Astrocyte (in vitro differentiated cells and primary cell): Measurements from ENCODE around the gene TBC1D12. TPM values are rescaled to one million over a fixed set of nuclear protein-coding genes. Genes with fewer than 3 reads are reported as not detected.

Experiments used
- DNase-seq: peaks from one replicate; pipeline ENCODE4 v3.0.0-alpha.2; 2010; ENCODE audit warnings: low read depth
- FAIRE-seq: peaks from 2 replicates; lab custom pipeline; 2011; peaks lifted over from hg19 to GRCh38; lab: Jason Lieb, UNC
- H2AFZ ChIP-seq: 2 replicates; pipeline ENCODE4 v1.6.0; 2012; ENCODE audit warnings: low read depth, low read length, inconsistent platforms
- H3K27ac ChIP-seq: 2 replicates; pipeline ENCODE4 v1.5.1; 2011; ENCODE audit warnings: low read depth, low read length, inconsistent platforms
- H3K27me3 ChIP-seq: 2 replicates; pipeline ENCODE4 v1.6.0; 2011; ENCODE audit warnings: low read length, inconsistent platforms; ENCODE audit not compliant: insufficient read depth
- H3K36me3 ChIP-seq: 2 replicates; pipeline ENCODE4 v1.5.1; 2011; ENCODE audit warnings: low read length, inconsistent platforms; ENCODE audit not compliant: insufficient read depth
- H3K4me1 ChIP-seq: 2 replicates; pipeline ENCODE4 v1.5.1; 2011; ENCODE audit warnings: low read length, inconsistent platforms; ENCODE audit not compliant: insufficient read depth
- H3K4me2 ChIP-seq: 2 replicates; pipeline ENCODE4 v1.6.0; 2012; ENCODE audit warnings: low read length, inconsistent platforms
- H3K4me3 ChIP-seq: 2 replicates; pipeline ENCODE4 v1.5.1; 2011; ENCODE audit warnings: low read depth, mild to moderate bottlenecking, low read length, inconsistent platforms; ENCODE audit not compliant: insufficient read depth
- H3K79me2 ChIP-seq: 2 replicates; pipeline ENCODE4 v1.6.0; 2012; ENCODE audit warnings: mild to moderate bottlenecking, low read length, inconsistent platforms; ENCODE audit not compliant: insufficient read depth
- H3K9ac ChIP-seq: 2 replicates; pipeline ENCODE4 v1.6.0; 2012; ENCODE audit warnings: mild to moderate bottlenecking, low read length, inconsistent platforms
- H3K9me3 ChIP-seq: 2 replicates; pipeline ENCODE4 v1.5.1; 2012; ENCODE audit warnings: low read depth, mild to moderate bottlenecking, low read length, inconsistent platforms; ENCODE audit not compliant: insufficient read depth
- H4K20me1 ChIP-seq: 2 replicates; pipeline ENCODE4 v1.6.0; 2012; ENCODE audit warnings: low read length, inconsistent platforms; ENCODE audit not compliant: insufficient read depth
- H3K27ac Mint-ChIP-seq: one replicate; pipeline ENCODE4 v1.8.0; 2021; ENCODE audit warnings: mild to moderate bottlenecking, mixed read lengths; ENCODE audit not compliant: unreplicated experiment
- H3K27me3 Mint-ChIP-seq: one replicate; pipeline ENCODE4 v1.8.0; 2021; ENCODE audit warnings: low read depth, mixed read lengths; ENCODE audit not compliant: unreplicated experiment
- H3K36me3 Mint-ChIP-seq: one replicate; pipeline ENCODE4 v1.8.0; 2021; ENCODE audit warnings: low read depth, mixed read lengths; ENCODE audit not compliant: unreplicated experiment
- H3K4me1 Mint-ChIP-seq: one replicate; pipeline ENCODE4 v1.8.0; 2021; ENCODE audit warnings: low read depth, mixed read lengths; ENCODE audit not compliant: unreplicated experiment
- H3K4me3 Mint-ChIP-seq: one replicate; pipeline ENCODE4 v1.8.0; 2021; ENCODE audit warnings: mild to moderate bottlenecking, moderate library complexity, mixed read lengths; ENCODE audit not compliant: unreplicated experiment
- H3K9me3 Mint-ChIP-seq: one replicate; pipeline ENCODE4 v1.8.0; 2021; ENCODE audit warnings: mild to moderate bottlenecking, mixed read lengths; ENCODE audit not compliant: unreplicated experiment
- EZH2 ChIP-seq: IDR thresholded peaks from 2 replicates; pipeline ENCODE4 v1.6.1; 2012; ENCODE audit warnings: mild to moderate bottlenecking, low read length, inconsistent platforms; ENCODE audit not compliant: insufficient read depth
- total RNA-seq: library from RNA; stranded (reverse); gene quantifications from 2 replicates; pipeline ENCODE4 v1.2.1, GENCODE V29; 2021
- TF ChIP-seq, protein P1 (sequence below): IDR thresholded peaks from 2 replicates; pipeline ENCODE4 v1.5.1; 2011; ENCODE audit warnings: low read depth, mild to moderate bottlenecking, inconsistent platforms, low read length, moderate library complexity; ENCODE audit not compliant: insufficient read depth

TBC1D12 gene
- total RNA-seq, 1 donor from 2014 or later = 7.6 TPM

DNA sequence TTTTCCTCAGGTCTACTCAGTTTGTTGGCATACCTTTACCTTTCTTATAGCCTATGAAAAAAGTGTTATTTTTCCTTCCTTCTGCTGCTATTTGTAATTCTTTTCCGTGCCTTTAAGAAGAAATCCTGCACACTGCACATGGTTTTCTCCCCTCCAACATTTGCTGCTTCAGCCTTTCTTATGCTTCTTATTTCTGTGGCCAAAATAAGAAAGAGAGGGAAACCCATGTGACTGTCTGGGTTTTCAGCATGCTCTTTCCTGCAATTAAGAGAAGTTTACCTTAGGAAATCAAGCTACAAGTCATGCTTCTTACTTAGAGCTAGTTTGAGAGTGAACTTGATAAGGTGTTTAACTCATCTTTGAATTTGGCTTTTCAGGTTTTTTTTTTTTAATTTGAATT lies 11.0 kb downstream of the TBC1D12 start:
- Mint-ChIP-seq H3K9me3 (peaks cover 1% of the 10 kb centered on the region), H3K4me3 (no peak overlapping the region), H3K27ac (no peak overlapping the region), H3K27me3 (no peaks in the 10 kb centered on the region), H3K36me3 (no peaks in the 10 kb centered on the region), H3K4me1 (peaks cover 11% of the 10 kb centered on the region)
- Histone ChIP-seq H3K4me2 (no peak overlapping the region), H2AFZ (no peak overlapping the region), H3K36me3 (no peaks in the 10 kb centered on the region), H3K9me3 (no peaks in the 10 kb centered on the region), H3K79me2 (peaks cover 79% of the 10 kb centered on the region), H3K4me1 (peaks cover 7% of the 10 kb centered on the region), H4K20me1 (peaks cover 44% of the 10 kb centered on the region), H3K27me3 (no peaks in the 10 kb centered on the region), H3K4me3 (no peak overlapping the region), H3K9ac (no peak overlapping the region), H3K27ac (no peak overlapping the region)
- FAIRE-seq = no peak
- no peak for DNase-seq
- no peak for TF ChIP-seq EZH2
- TF ChIP-seq, protein P1, sequence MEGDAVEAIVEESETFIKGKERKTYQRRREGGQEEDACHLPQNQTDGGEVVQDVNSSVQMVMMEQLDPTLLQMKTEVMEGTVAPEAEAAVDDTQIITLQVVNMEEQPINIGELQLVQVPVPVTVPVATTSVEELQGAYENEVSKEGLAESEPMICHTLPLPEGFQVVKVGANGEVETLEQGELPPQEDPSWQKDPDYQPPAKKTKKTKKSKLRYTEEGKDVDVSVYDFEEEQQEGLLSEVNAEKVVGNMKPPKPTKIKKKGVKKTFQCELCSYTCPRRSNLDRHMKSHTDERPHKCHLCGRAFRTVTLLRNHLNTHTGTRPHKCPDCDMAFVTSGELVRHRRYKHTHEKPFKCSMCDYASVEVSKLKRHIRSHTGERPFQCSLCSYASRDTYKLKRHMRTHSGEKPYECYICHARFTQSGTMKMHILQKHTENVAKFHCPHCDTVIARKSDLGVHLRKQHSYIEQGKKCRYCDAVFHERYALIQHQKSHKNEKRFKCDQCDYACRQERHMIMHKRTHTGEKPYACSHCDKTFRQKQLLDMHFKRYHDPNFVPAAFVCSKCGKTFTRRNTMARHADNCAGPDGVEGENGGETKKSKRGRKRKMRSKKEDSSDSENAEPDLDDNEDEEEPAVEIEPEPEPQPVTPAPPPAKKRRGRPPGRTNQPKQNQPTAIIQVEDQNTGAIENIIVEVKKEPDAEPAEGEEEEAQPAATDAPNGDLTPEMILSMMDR = no peak

DNA sequence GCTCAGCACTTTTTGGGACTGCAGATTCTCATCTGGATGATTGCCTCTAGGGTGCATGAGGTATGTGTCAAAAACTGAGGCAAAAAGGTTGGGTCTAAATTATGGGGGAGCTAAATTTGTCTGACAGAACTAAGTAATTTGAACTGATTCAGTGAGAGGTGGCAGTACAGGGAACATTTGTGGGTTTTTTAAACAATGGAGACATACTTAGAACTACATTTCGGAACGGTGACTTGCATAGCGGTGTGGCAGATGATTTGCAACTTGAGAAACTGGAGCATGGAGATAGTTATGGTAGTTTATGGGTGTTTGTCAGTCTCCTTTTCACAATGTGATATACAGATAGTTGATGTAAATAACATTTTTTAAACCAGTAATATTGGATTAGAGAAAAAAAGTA lies 14.6 kb downstream of the TBC1D12 start:
- no peak overlapping the region for H3K27ac Mint-ChIP-seq
- no peak overlapping the region for H3K4me3 Mint-ChIP-seq
- no peaks in the 10 kb centered on the region for H3K4me1 ChIP-seq
- H3K27me3 Mint-ChIP-seq = no peaks in the 10 kb centered on the region
- peaks cover 10% of the 10 kb centered on the region for H3K4me1 Mint-ChIP-seq
- FAIRE-seq (no peak), DNase-seq (no peak)
- no peak overlapping the region for H3K9ac ChIP-seq
- H4K20me1 ChIP-seq = peaks cover 33% of the 10 kb centered on the region
- peaks cover 1% of the 10 kb centered on the region for H3K9me3 Mint-ChIP-seq
- peaks cover 76% of the 10 kb centered on the region for H3K79me2 ChIP-seq
- no peaks in the 10 kb centered on the region for H3K9me3 ChIP-seq
- no peak overlapping the region for H2AFZ ChIP-seq
- no peak overlapping the region for H3K27ac ChIP-seq
- no peaks in the 10 kb centered on the region for H3K27me3 ChIP-seq
- no peaks in the 10 kb centered on the region for H3K36me3 Mint-ChIP-seq
- TF ChIP-seq EZH2 = no peak
- TF ChIP-seq, protein P1 = no peak
- H3K4me3 ChIP-seq = no peak overlapping the region
- no peaks in the 10 kb centered on the region for H3K36me3 ChIP-seq
- no peak overlapping the region for H3K4me2 ChIP-seq

DNA sequence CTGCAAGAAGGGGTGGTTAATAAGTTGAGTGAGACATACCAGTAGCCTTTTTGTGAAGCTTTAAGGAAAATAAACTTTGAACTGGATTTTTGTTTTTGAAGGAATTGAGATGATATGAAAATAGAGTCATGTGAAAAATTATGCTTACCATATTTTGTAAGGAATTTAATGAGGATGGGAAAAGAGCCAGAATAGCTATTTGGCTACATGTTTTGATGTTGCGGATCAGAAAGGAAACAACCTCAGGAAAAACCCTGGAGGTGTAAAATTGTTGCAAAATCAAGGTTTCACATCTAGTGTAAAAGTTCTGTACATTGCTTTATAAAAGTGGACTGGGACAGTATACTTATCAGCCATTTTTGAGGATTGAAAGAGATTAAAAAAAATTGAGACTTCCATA lies 15.0 kb downstream of the TBC1D12 start:
- H3K4me1 Mint-ChIP-seq = peaks cover 10% of the 10 kb centered on the region

More for the DNA sequence above, 15.0 kb downstream of the TBC1D12 start:
- DNase-seq = no peak
- Histone ChIP-seq H3K9me3 (no peaks in the 10 kb centered on the region), H3K79me2 (peaks cover 75% of the 10 kb centered on the region), H3K4me3 (no peak overlapping the region), H3K9ac (no peak overlapping the region), H3K27me3 (no peaks in the 10 kb centered on the region), H3K4me2 (no peak overlapping the region), H3K36me3 (no peaks in the 10 kb centered on the region), H3K4me1 (no peaks in the 10 kb centered on the region), H3K27ac (no peak overlapping the region), H4K20me1 (peaks cover 32% of the 10 kb centered on the region), H2AFZ (no peak overlapping the region)
- peak; percentile 32 for FAIRE-seq
- no peak for TF ChIP-seq EZH2
- TF ChIP-seq, protein P1 = no peak
- H3K36me3 Mint-ChIP-seq = no peaks in the 10 kb centered on the region
- no peak overlapping the region for H3K4me3 Mint-ChIP-seq
- no peak overlapping the region for H3K27ac Mint-ChIP-seq
- peaks cover 1% of the 10 kb centered on the region for H3K9me3 Mint-ChIP-seq
- no peaks in the 10 kb centered on the region for H3K27me3 Mint-ChIP-seq
